Keratinocyte (primary cell): ENCODE results near the gene NLRP11.
"Not testable (repeated sequence)": the region's sequence is repeated elsewhere in the genome, so short reads cannot be mapped to it uniquely, and the experiment has no call there.

Source experiments
- EZH2 ChIP-seq: IDR thresholded peaks from one replicate; pipeline ENCODE4 v1.6.1; 2012; ENCODE audit warnings: inconsistent platforms, mild to moderate bottlenecking, low read length, moderate library complexity
- TF ChIP-seq, protein P1 (sequence below), 3 experiments: IDR thresholded peaks in 1 of 3; conservative IDR thresholded peaks in 1 of 3; optimal IDR thresholded peaks in 1 of 3; 2 replicates in 2 of 3; 3 replicates in 1 of 3; pipeline versions ENCODE3 to v1.5.1; 2011; ENCODE audit warnings: low read length in 3 of 3, mild to moderate bottlenecking in 3 of 3, moderate library complexity in 2 of 3, control low read depth in 1 of 3, inconsistent platforms in 1 of 3; ENCODE audit not compliant: insufficient read depth in 2 of 3; ENCODE audit errors: extremely low read depth in 1 of 3

DNA sequence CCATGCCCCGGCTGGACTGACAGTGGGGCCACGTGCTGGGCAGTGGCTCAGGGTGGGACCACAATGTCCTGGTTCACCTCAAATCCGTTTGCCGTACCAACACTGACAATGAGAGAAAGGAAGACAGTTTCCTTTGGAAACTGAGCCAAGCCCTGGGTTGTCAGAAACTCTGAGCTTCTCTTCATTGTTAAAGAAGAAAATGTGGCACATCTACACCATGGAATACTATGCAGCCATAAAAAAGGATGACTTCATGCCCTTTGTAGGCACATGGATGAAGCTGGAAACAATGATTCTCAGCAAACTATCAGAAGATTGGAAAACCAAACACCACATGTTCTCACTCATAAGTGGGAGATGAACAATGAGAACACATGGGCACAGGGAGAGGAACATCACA, 75.0 kb downstream of the NLRP11 start:
- TF ChIP-seq, protein P1, sequence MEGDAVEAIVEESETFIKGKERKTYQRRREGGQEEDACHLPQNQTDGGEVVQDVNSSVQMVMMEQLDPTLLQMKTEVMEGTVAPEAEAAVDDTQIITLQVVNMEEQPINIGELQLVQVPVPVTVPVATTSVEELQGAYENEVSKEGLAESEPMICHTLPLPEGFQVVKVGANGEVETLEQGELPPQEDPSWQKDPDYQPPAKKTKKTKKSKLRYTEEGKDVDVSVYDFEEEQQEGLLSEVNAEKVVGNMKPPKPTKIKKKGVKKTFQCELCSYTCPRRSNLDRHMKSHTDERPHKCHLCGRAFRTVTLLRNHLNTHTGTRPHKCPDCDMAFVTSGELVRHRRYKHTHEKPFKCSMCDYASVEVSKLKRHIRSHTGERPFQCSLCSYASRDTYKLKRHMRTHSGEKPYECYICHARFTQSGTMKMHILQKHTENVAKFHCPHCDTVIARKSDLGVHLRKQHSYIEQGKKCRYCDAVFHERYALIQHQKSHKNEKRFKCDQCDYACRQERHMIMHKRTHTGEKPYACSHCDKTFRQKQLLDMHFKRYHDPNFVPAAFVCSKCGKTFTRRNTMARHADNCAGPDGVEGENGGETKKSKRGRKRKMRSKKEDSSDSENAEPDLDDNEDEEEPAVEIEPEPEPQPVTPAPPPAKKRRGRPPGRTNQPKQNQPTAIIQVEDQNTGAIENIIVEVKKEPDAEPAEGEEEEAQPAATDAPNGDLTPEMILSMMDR (optimal IDR thresholded peaks at IDR 0.05 in 1 of 3, IDR thresholded peaks at IDR 0.05 in 1 of 3, conservative IDR thresholded peaks at IDR 0.05 in 1 of 3; ENCODE audit: extremely low read depth in 1 of 3, insufficient read depth in 2 of 3, low read length in 3 of 3) = not testable (repeated sequence)
- TF ChIP-seq EZH2 = not testable (repeated sequence)
